Measurements from ENCODE around the gene ZNF700.
"Not testable (repeated sequence)": the region's sequence is repeated elsewhere in the genome, so short reads cannot be mapped to it uniquely, and the experiment has no call there.

ZNF700 gene

DNA sequence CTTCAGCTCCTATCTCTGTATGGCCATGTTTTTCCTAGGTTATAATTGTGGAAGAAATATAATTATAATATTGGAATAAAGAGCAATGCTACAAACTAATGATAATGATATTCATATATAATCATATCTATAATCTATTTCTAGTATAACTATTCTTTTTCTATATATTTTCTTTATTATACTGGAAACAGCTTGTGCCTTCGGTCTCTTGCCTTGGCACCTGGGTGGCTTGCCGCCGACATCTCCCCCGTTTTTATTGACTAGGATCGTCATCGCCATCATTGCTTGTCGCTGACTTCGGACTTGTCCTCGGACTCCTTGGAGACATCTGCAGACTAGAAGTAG is 64.2 kb downstream of the ZNF700 start:
- DNase-seq (ENCODE audit: low spot score) = no peak

DNA sequence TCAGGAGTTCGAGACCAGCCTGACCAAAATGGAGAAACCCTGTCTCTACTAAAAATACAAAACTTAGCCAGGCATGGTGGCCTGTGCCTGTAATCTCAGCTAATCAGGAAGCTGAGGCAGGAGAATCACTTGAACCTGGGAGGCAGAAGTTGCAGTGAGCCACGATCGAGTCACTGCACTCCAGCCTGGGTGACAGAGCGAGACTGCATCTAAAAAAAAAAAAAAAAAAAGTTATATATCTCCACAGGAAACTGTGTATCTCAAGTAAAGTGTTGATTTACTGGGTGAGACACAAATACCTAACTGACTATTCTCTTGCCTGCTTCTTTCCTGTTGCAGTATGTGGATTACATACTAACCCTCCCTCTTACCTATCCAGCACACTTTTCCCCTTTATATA is 67.0 kb downstream of the ZNF700 start:
- not testable (repeated sequence) for DNase-seq (ENCODE audit: low spot score)

DNA sequence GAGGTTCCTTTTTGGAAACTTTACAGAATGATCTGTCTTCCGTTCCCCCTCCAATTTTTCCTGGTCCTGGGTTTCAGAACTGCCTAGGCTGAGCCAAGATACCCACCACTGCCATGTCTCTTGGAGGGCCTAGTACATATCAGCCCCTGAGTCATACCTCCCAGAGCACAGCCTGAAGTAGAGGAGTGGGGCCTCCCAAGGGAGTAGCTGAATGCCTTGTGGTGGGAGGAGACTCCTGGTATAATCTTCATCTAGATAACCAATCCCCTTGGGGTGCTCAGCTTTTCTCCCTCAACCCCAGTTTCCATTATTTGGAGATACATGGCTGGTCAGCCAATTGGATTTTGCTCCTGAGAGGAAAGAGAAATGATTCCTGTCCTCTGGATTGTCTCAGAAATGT is 70.3 kb downstream of the ZNF700 start:
- no peak for DNase-seq (ENCODE audit: low spot score)
